CD4-positive, alpha-beta T cell (primary cell): ENCODE results near the gene TICRR. TPM values are rescaled to one million over a fixed set of nuclear protein-coding genes. Genes with fewer than 3 reads are reported as not detected.

Source experiments
- ATAC-seq: fragments of 200-7000 bp; cut with Tn5 transposase; one replicate; pipeline ENCODE4 v1.10.0; 2022; ENCODE audit warnings: mild to moderate bottlenecking; ENCODE audit not compliant: poor library complexity
- CTCF ChIA-PET: fragments of 350-600 bp; sonication (Branson Sonifier 250); formaldehyde crosslinking; loops from one replicate; lab custom pipeline; 2021; ENCODE audit warnings: antibody characterized with exemption, inconsistent platforms; lab: Charles Lee
- POLR2A ChIA-PET: fragments of 350-600 bp; sonication (Branson Sonifier 250); formaldehyde crosslinking; loops from one replicate; lab custom pipeline; 2021; ENCODE audit warnings: antibody characterized with exemption, inconsistent platforms; lab: Charles Lee
- DNase-seq, 14 experiments: peaks; one replicate each; pipeline ENCODE4 v3.0.0-alpha.2; 2013 to 2020; ENCODE audit warnings: mixed read lengths in 2 of 14
- H3K27ac ChIP-seq, 2 donors: one replicate each; pipeline versions ENCODE4 v1.5.1 to v1.7.0; 2013; ENCODE audit warnings: low read length in 2 of 2, low read depth in 1 of 2, mild to moderate bottlenecking in 1 of 2
- H3K27me3 ChIP-seq, 2 experiments: 1 replicate in 1 of 2; 2 replicates in 1 of 2; pipeline versions ENCODE4 v1.6.1 to v1.7.0; 2013; ENCODE audit warnings: low read length in 2 of 2, control low read depth in 1 of 2, mild to moderate bottlenecking in 1 of 2, moderate library complexity in 1 of 2; ENCODE audit not compliant: insufficient read depth in 2 of 2, control insufficient read depth in 1 of 2
- H3K36me3 ChIP-seq: one replicate; pipeline ENCODE4 v1.6.1; 2013; ENCODE audit warnings: low read length, control low read depth; ENCODE audit not compliant: insufficient read depth
- H3K4me1 ChIP-seq: one replicate; pipeline ENCODE4 v1.6.1; 2013; ENCODE audit warnings: low read length, control low read depth; ENCODE audit not compliant: insufficient read depth
- H3K4me3 ChIP-seq: one replicate; pipeline ENCODE4 v1.5.1; 2013; ENCODE audit warnings: mild to moderate bottlenecking, low read length, moderate library complexity
- H3K9me3 ChIP-seq, 2 experiments: 1 replicate in 1 of 2; 2 replicates in 1 of 2; pipeline versions ENCODE4 v1.6.1 to v1.7.0; 2013; ENCODE audit warnings: low read length in 2 of 2, mild to moderate bottlenecking in 2 of 2, control low read depth in 1 of 2, moderate library complexity in 1 of 2; ENCODE audit not compliant: control insufficient read depth in 1 of 2, insufficient read depth in 1 of 2
- H3K27ac Mint-ChIP-seq: one replicate; pipeline ENCODE4 v1.8.0; 2020; ENCODE audit warnings: mixed read lengths
- H3K27me3 Mint-ChIP-seq: one replicate; pipeline ENCODE4 v1.8.0; 2021; ENCODE audit warnings: mixed read lengths
- H3K36me3 Mint-ChIP-seq: one replicate; pipeline ENCODE4 v1.8.0; 2021; ENCODE audit warnings: low read depth, mixed read lengths
- H3K4me1 Mint-ChIP-seq: one replicate; pipeline ENCODE4 v1.8.0; 2021; ENCODE audit warnings: low read depth, mixed read lengths
- H3K4me3 Mint-ChIP-seq: one replicate; pipeline ENCODE4 v1.8.0; 2020; ENCODE audit warnings: mild to moderate bottlenecking, mixed read lengths
- H3K9me3 Mint-ChIP-seq: one replicate; pipeline ENCODE4 v1.8.0; 2020; ENCODE audit warnings: mixed read lengths
- intact Hi-C, 2 experiments: fragments of 100-400 bp; cut with DNase I in 1 of 2; cut with micrococcal nuclease in 1 of 2; formaldehyde crosslinking; loops; one replicate each; pipeline versions ENCODE4 v1.15.1 to v1.9.0; 2023 to 2025; cut with DNase I, micrococcal nuclease
- total RNA-seq, 174 experiments: library from RNA in 2 of 174; stranded (reverse) in 2 of 174; gene quantifications; one replicate each; pipeline ENCODE4 v1.2.3 and lab custom pipeline; 2021 to 2026
- TF ChIP-seq, protein P1 (sequence below): fragments of 200-600 bp; IDR thresholded peaks from one replicate; pipeline ENCODE4 v1.8.0; 2022; ENCODE audit warnings: antibody characterized with exemption, mild to moderate bottlenecking

Gene TICRR
- total RNA-seq, 2 experiments from 2014 or later: 0.05 to 0.06 TPM

- no peak overlapping the region for H3K27ac Mint-ChIP-seq
- H3K4me1 Mint-ChIP-seq: no peaks in the 10 kb centered on the region
- intact Hi-C loops: no loop called here
- H3K36me3 Mint-ChIP-seq: no peaks in the 10 kb centered on the region
- H3K4me3 ChIP-seq: no peak overlapping the region
- no peak overlapping the region for H3K4me3 Mint-ChIP-seq
- ChIA-PET CTCF (no interaction called here), POLR2A (no interaction called here)
- H3K27me3 Mint-ChIP-seq: no peaks in the 10 kb centered on the region
- no peaks in the 10 kb centered on the region for H3K36me3 ChIP-seq
- H3K27me3 ChIP-seq: no peaks in the 10 kb centered on the region
- ATAC-seq: no peak
- no peaks in the 10 kb centered on the region for H3K9me3 Mint-ChIP-seq
- H3K9me3 ChIP-seq: peaks cover 0 to 20% of the 10 kb centered on the region in 2 experiments
- DNase-seq: no peak
- H3K4me1 ChIP-seq: no peaks in the 10 kb centered on the region
- TF ChIP-seq, protein P1, sequence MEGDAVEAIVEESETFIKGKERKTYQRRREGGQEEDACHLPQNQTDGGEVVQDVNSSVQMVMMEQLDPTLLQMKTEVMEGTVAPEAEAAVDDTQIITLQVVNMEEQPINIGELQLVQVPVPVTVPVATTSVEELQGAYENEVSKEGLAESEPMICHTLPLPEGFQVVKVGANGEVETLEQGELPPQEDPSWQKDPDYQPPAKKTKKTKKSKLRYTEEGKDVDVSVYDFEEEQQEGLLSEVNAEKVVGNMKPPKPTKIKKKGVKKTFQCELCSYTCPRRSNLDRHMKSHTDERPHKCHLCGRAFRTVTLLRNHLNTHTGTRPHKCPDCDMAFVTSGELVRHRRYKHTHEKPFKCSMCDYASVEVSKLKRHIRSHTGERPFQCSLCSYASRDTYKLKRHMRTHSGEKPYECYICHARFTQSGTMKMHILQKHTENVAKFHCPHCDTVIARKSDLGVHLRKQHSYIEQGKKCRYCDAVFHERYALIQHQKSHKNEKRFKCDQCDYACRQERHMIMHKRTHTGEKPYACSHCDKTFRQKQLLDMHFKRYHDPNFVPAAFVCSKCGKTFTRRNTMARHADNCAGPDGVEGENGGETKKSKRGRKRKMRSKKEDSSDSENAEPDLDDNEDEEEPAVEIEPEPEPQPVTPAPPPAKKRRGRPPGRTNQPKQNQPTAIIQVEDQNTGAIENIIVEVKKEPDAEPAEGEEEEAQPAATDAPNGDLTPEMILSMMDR: no peak
- no peak overlapping the region for H3K27ac ChIP-seq
Measured at GRCh38 chr15:89633585-89633984, 58.3 kb downstream of the TICRR start.

GRCh38 chr15:89640245-89640644 is 65.0 kb downstream of the TICRR start:
- Mint-ChIP-seq H3K27ac (no peak overlapping the region), H3K27me3 (no peaks in the 10 kb centered on the region), H3K36me3 (no peaks in the 10 kb centered on the region), H3K9me3 (no peaks in the 10 kb centered on the region), H3K4me1 (no peaks in the 10 kb centered on the region), H3K4me3 (no peak overlapping the region)
- Histone ChIP-seq H3K27ac (no peak overlapping the region), H3K36me3 (no peaks in the 10 kb centered on the region), H3K27me3 (no peaks in the 10 kb centered on the region), H3K4me1 (no peaks in the 10 kb centered on the region), H3K4me3 (no peak overlapping the region), H3K9me3 (no peaks in the 10 kb centered on the region)
- ChIA-PET CTCF (no interaction called here), POLR2A (no interaction called here)
- intact Hi-C loops: no loop called here
- ATAC-seq (no peak), DNase-seq (no peak)
- TF ChIP-seq, protein P1: no peak

DNA sequence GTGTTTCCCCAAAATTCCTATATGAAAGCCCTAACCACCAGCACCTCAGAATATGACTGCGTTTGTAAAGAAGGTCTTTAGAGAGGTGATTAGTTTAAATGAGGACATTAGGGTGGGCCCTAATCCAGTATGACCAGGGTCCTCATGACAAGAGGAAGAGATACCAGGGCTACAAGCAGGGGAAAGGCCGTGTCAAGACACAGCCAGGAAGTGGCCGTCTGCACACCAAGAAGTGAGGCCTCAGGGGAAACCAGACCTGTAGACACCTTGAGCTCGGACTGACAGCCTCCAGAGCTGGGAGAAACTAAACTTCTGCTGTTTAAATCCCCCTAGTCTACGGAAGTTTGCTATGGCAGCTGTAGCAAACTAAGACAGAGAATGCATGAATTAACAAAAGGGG is 65.8 kb downstream of the TICRR start:
- Histone ChIP-seq H3K4me3 (no peak overlapping the region), H3K36me3 (no peaks in the 10 kb centered on the region), H3K27me3 (no peaks in the 10 kb centered on the region), H3K27ac (no peak overlapping the region), H3K4me1 (no peaks in the 10 kb centered on the region), H3K9me3 (no peaks in the 10 kb centered on the region)
- TF ChIP-seq, protein P1: no peak
- DNase-seq (no peak), ATAC-seq (no peak)
- Mint-ChIP-seq H3K36me3 (no peaks in the 10 kb centered on the region), H3K4me1 (no peaks in the 10 kb centered on the region), H3K4me3 (no peak overlapping the region), H3K9me3 (no peaks in the 10 kb centered on the region), H3K27me3 (no peaks in the 10 kb centered on the region), H3K27ac (no peak overlapping the region)
- intact Hi-C loops: no loop called here
- ChIA-PET CTCF (no interaction called here), POLR2A (no interaction called here)
